Psoas muscle (tissue), 8 donors: ENCODE data around the gene ADCY2. TPM values are rescaled to one million over a fixed set of nuclear protein-coding genes. Genes with fewer than 3 reads are reported as not detected.

Experiments used
- ATAC-seq, 4 donors: fragments of 200-7000 bp; cut with Tn5 transposase; one replicate each; pipeline ENCODE4 v1.9.1; 2020; ENCODE audit warnings: moderate library complexity in 3 of 4, mild to moderate bottlenecking in 2 of 4
- DNase-seq, 2 donors: peaks; one replicate each; pipeline ENCODE4 v3.0.0-alpha.2; 2020
- H3K27ac ChIP-seq: fragments of 200-600 bp; one replicate; pipeline ENCODE4 v1.8.0; 2022
- H3K27me3 ChIP-seq, 3 donors: fragments of 200-600 bp in 1 of 3; one replicate each; pipeline versions ENCODE4 v1.6.1 to v1.8.0; 2013 to 2022; ENCODE audit warnings: low read length in 2 of 3, mild to moderate bottlenecking in 2 of 3, moderate library complexity in 1 of 3; ENCODE audit not compliant: insufficient read depth in 3 of 3
- H3K36me3 ChIP-seq, 2 donors: fragments of 200-600 bp in 1 of 2; one replicate each; pipeline versions ENCODE4 v1.6.1 to v1.8.0; 2013 to 2022; ENCODE audit warnings: low read depth in 1 of 2, mild to moderate bottlenecking in 1 of 2, moderate library complexity in 1 of 2; ENCODE audit not compliant: insufficient read depth in 1 of 2
- H3K4me1 ChIP-seq: fragments of 200-600 bp; one replicate; pipeline ENCODE4 v1.8.0; 2022
- H3K4me3 ChIP-seq: fragments of 200-600 bp; one replicate; pipeline ENCODE4 v1.8.0; 2022; ENCODE audit warnings: mild to moderate bottlenecking
- H3K9me3 ChIP-seq: fragments of 200-600 bp; one replicate; pipeline ENCODE4 v1.8.0; 2022
- WGBS, 3 donors: extraction: QIAGEN DNeasy Blood & Tissue Kit; methylation state at CpG; one replicate each; pipeline versions ENCODE4 v1.1.6 to v1.1.7; 2013; 5-methylcytosine and 5-hydroxymethylcytosine counted together
- intact Hi-C, 2 donors: fragments of 100-400 bp; cut with DNase I; formaldehyde crosslinking; loops; one replicate each; pipeline versions ENCODE4 v1.11.0 to v1.14.2; 2022
- polyA plus RNA-seq, 3 donors: library from polyadenylated mRNA; stranded (reverse); fragments of 200-250 nt; gene quantifications; one replicate each; pipeline ENCODE4 v1.2.3, GENCODE V29; 2013
- total RNA-seq, 4 donors: library from RNA; stranded (reverse); fragmentation: NEBNext Ultra II Directional in 2 of 4; extraction: Animal tissue kit (Norgen Biotek cat#: 25700) in 2 of 4; gene quantifications; one replicate each; pipeline versions ENCODE4 v1.2.1 to v1.2.4, GENCODE V29; 2021 to 2023
- TF ChIP-seq, protein P1 (sequence below): fragments of 200-600 bp; IDR thresholded peaks from one replicate; pipeline ENCODE4 v1.8.0; 2022; ENCODE audit warnings: antibody characterized with exemption
- donor health status: healthy with polysubstance abuse.
- donor health status: DM: no; HTN: no; CAD: no; lungs with moderate emphysema.
- donor health status: Bipolar disorder and iron deficiency.
- donor health status: healthy.
- donor health status: DM: yes; HTN: yes; CAD: no.
- donor health status: DM: no; HTN: no; CAD: no.
- donor health status: DM: no; HTN: no; CAD: no.
- donor health status: DM: yes; HTN: yes; CAD: no.

The ADCY2 gene
- total and polyA plus RNA-seq, 7 donors = 24.3 to 91.4 (median 55.1) TPM

- intact Hi-C loops = no loop called here
- Histone ChIP-seq H3K27me3 (peaks cover 0 to 29% (median 8%) of the 10 kb centered on the region in 3 donors), H3K36me3 (no peaks in the 10 kb centered on the region), H3K4me3 (no peak overlapping the region), H3K27ac (no peak overlapping the region), H3K4me1 (peaks cover 6% of the 10 kb centered on the region), H3K9me3 (no peaks in the 10 kb centered on the region)
- WGBS, 3 donors = 80 to 86% (median 82%) methylated on average over 8 of the region's 8 CpGs
- no peak for DNase-seq
- TF ChIP-seq, protein P1, sequence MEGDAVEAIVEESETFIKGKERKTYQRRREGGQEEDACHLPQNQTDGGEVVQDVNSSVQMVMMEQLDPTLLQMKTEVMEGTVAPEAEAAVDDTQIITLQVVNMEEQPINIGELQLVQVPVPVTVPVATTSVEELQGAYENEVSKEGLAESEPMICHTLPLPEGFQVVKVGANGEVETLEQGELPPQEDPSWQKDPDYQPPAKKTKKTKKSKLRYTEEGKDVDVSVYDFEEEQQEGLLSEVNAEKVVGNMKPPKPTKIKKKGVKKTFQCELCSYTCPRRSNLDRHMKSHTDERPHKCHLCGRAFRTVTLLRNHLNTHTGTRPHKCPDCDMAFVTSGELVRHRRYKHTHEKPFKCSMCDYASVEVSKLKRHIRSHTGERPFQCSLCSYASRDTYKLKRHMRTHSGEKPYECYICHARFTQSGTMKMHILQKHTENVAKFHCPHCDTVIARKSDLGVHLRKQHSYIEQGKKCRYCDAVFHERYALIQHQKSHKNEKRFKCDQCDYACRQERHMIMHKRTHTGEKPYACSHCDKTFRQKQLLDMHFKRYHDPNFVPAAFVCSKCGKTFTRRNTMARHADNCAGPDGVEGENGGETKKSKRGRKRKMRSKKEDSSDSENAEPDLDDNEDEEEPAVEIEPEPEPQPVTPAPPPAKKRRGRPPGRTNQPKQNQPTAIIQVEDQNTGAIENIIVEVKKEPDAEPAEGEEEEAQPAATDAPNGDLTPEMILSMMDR = no peak
- no peak for ATAC-seq
Measured at GRCh38 chr5:7851617-7852289, 455.8 kb downstream of the ADCY2 start.

- Histone ChIP-seq H3K27ac (no peak overlapping the region), H3K4me1 (peaks cover 6% of the 10 kb centered on the region), H3K9me3 (no peaks in the 10 kb centered on the region), H3K4me3 (no peak overlapping the region), H3K27me3 (peaks cover 0 to 29% (median 8%) of the 10 kb centered on the region in 3 donors), H3K36me3 (no peaks in the 10 kb centered on the region)
- ATAC-seq (no peak), DNase-seq (no peak)
- TF ChIP-seq, protein P1 = no peak
- intact Hi-C loops = no loop called here
- 63 to 71% (median 71%) methylated on average over 1 of the region's 1 CpG for WGBS, 3 donors
Measured at GRCh38 chr5:7852542-7852941, 456.6 kb downstream of the ADCY2 start.

- Histone ChIP-seq H3K27me3 (peaks cover 0 to 28% (median 8%) of the 10 kb centered on the region in 3 donors), H3K9me3 (no peaks in the 10 kb centered on the region), H3K27ac (no peak overlapping the region), H3K4me3 (no peak overlapping the region), H3K4me1 (peaks cover 6% of the 10 kb centered on the region), H3K36me3 (peaks cover 0 to 4% of the 10 kb centered on the region in 2 donors)
- ATAC-seq (no peak), DNase-seq (no peak)
- intact Hi-C loops = no loop called here
- 82 to 87% (median 85%) methylated on average over 2 of the region's 2 CpGs for WGBS, 3 donors
- TF ChIP-seq, protein P1 = no peak
Measured at GRCh38 chr5:7852988-7853387, 457.1 kb downstream of the ADCY2 start.

DNA sequence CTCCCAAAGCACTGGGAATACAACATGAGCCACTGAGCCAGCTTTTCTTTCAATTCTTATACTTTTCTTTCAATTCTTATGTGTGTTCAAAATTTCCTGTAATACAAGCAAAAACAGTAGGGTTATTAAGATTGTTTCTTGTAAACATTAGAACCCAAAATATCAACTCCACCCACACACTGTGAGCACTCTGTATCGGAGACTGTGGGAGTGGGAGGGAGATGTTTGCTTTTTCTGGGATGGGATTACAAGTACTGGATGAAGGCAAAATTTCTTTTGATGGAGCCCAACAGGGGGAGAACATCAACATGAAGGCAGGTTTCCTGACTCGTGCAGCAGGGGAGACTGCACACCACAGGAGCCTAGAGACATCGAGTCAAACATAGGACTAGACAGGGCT lies 459.7 kb downstream of the ADCY2 start:
- intact Hi-C loops = no loop called here

More for the DNA sequence above, 459.7 kb downstream of the ADCY2 start:
- TF ChIP-seq, protein P1 = no peak
- ATAC-seq (no peak), DNase-seq (no peak)
- Histone ChIP-seq H3K36me3 (peaks cover 0 to 30% of the 10 kb centered on the region in 2 donors), H3K27me3 (peaks cover 0 to 6% (median 0%) of the 10 kb centered on the region in 3 donors), H3K27ac (no peak overlapping the region), H3K4me3 (no peak overlapping the region), H3K4me1 (no peaks in the 10 kb centered on the region), H3K9me3 (no peaks in the 10 kb centered on the region)
- WGBS, 3 donors = 64 to 71% (median 65%) methylated on average over 3 of the region's 3 CpGs
